ENCODE data around the gene GNS.
"Not testable (repeated sequence)": the region's sequence is repeated elsewhere in the genome, so short reads cannot be mapped to it uniquely, and the experiment has no call there.

Gene GNS

GRCh38 chr12:64694130-64695040, 64.8 kb downstream of the GNS start:
- DNase-seq, result no peak

GRCh38 chr12:64691795-64692583, 67.2 kb downstream of the GNS start:
- peak; percentile 16 for DNase-seq

- DNase-seq, result no peak
Observed at GRCh38 chr12:64691227-64691794, 67.9 kb downstream of the GNS start.

GRCh38 chr12:64690236-64690635, 69.0 kb downstream of the GNS start:
- not testable (repeated sequence) for DNase-seq

- DNase-seq, result no peak
Observed at GRCh38 chr12:64688715-64689114, 70.5 kb downstream of the GNS start.

GRCh38 chr12:64688219-64688618, 71.0 kb downstream of the GNS start:
- no peak for DNase-seq

GRCh38 chr12:64687816-64688215, 71.4 kb downstream of the GNS start:
- no peak for DNase-seq

- DNase-seq, result no peak
Observed at GRCh38 chr12:64685605-64686004, 73.6 kb downstream of the GNS start.

- DNase-seq, result no peak
Observed at GRCh38 chr12:64685050-64685449, 74.2 kb downstream of the GNS start.

- DNase-seq, result no peak
Observed at GRCh38 chr12:64683816-64684543, 75.2 kb downstream of the GNS start.

- peak; percentile 66 for DNase-seq
Observed at GRCh38 chr12:64682572-64683277, 76.5 kb downstream of the GNS start.

GRCh38 chr12:64681200-64682052, 77.8 kb downstream of the GNS start:
- no peak for DNase-seq

GRCh38 chr12:64680235-64680634, 79.0 kb downstream of the GNS start:
- DNase-seq, result peak; percentile 40

- peak; percentile 70 for DNase-seq
Observed at GRCh38 chr12:64679487-64680001, 79.7 kb downstream of the GNS start.

GRCh38 chr12:64678835-64679234, 80.4 kb downstream of the GNS start:
- no peak for DNase-seq

- DNase-seq, result peak; percentile 76
Observed at GRCh38 chr12:64678248-64678647, 81.0 kb downstream of the GNS start.

GRCh38 chr12:64675795-64676194, 83.4 kb downstream of the GNS start:
- DNase-seq, result no peak

GRCh38 chr12:64674367-64674922, 84.8 kb downstream of the GNS start:
- DNase-seq, result no peak

- DNase-seq, result peak; percentile 81
Observed at GRCh38 chr12:64673490-64674169, 85.6 kb downstream of the GNS start.

- DNase-seq, result peak; percentile 75
Observed at GRCh38 chr12:64672925-64673409, 86.2 kb downstream of the GNS start.
